ENCODE measurements around the gene KPNA2.

DNA sequence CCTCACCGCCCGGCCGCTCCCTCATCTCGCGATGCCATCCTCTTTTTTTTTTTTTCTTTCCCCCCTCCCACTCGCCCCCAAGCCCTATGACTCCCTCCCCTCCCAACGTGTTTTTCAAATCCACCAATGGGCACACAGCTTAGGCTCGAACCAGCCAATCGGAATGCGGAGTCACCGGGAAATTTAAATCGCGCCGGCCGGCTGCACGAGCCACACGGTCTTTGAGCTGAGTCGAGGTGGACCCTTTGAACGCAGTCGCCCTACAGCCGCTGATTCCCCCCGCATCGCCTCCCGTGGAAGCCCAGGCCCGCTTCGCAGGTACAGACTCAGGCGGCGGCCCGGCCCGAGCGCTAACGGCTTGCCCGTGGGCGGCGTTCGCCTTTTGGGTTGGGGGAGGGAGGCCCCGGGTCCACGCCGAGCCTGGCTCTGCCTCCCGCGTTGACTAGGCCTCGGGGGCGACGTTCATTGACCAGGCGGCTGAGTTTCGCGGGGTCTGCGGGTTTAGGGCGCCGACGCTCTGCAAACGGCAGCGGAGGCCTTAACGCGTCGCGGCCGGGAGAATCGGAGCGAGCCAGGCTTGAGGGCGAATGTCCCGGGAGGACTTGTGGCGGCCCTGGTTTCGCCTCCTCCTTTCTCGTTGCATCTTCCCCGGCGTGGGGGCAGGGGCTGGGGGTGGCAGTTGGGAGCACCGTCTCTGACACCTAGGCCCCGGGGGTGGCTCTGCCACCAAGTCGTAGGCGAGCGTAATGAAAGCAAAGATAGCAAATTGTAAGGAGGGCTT, at the start of gene KPNA2:
- TF ChIP-seq POLR2A (IDR thresholded peaks at IDR 0.05; ENCODE audit: low read depth, low read length) (peak; percentile 92), TAF1 (IDR thresholded peaks at IDR 0.05; ENCODE audit: borderline replicate concordance, low read depth, low read length) (peak; percentile 79)
